HG02973 (cell line): Measurements from ENCODE around the gene MRPL54.

Source experiments
- ATAC-seq: cut with Tn5 transposase; IDR thresholded peaks from one replicate; pipeline ENCODE4 v1.9.1; 2021; ENCODE audit warnings: moderate library complexity; ENCODE audit not compliant: unreplicated experiment

MRPL54 gene

GRCh38 chr19:3782903-3783302 is 20.4 kb downstream of the MRPL54 start:
- ATAC-seq: no peak

GRCh38 chr19:3783660-3784584 is 21.4 kb downstream of the MRPL54 start:
- no peak for ATAC-seq

- no peak for ATAC-seq
These were observed 22.3 kb downstream of the MRPL54 start for GRCh38 chr19:3784607-3785450.

- ATAC-seq: no peak
These were observed 23.0 kb downstream of the MRPL54 start for GRCh38 chr19:3785451-3785937.

GRCh38 chr19:3785938-3786824 is 23.7 kb downstream of the MRPL54 start, which contains the start of gene MATK:
MATK (minus strand) TSS chr19:3786381; CDS start chr19:3785135, 1,246 bp downstream.
- no peak for ATAC-seq

- ATAC-seq: no peak
These were observed 26.7 kb downstream of the MRPL54 start for GRCh38 chr19:3788996-3789778.

GRCh38 chr19:3790209-3790734 is 27.8 kb downstream of the MRPL54 start:
- ATAC-seq: no peak

GRCh38 chr19:3790941-3791340 is 28.5 kb downstream of the MRPL54 start:
- no peak for ATAC-seq

GRCh38 chr19:3792114-3792513 is 29.6 kb downstream of the MRPL54 start:
- no peak for ATAC-seq

GRCh38 chr19:3793799-3794198 is 31.3 kb downstream of the MRPL54 start:
- ATAC-seq: no peak

- ATAC-seq: no peak
These were observed 33.9 kb downstream of the MRPL54 start for GRCh38 chr19:3796358-3796757.

- ATAC-seq: no peak
These were observed 35.7 kb downstream of the MRPL54 start for GRCh38 chr19:3798137-3798536.

- ATAC-seq: no peak
These were observed 38.5 kb downstream of the MRPL54 start for GRCh38 chr19:3800996-3801395.

GRCh38 chr19:3801412-3802096 is 39.1 kb downstream of the MRPL54 start:
- no peak for ATAC-seq

- no peak for ATAC-seq
These were observed 40.8 kb downstream of the MRPL54 start for GRCh38 chr19:3803114-3803888.

GRCh38 chr19:3803986-3804385 is 41.5 kb downstream of the MRPL54 start:
- ATAC-seq: no peak

GRCh38 chr19:3804429-3804828 is 41.9 kb downstream of the MRPL54 start:
- ATAC-seq: no peak

- ATAC-seq: no peak
These were observed 43.4 kb downstream of the MRPL54 start for GRCh38 chr19:3805859-3806258.
